ENCODE measurements around the gene DIP2C.
"Not testable (repeated sequence)": the region's sequence is repeated elsewhere in the genome, so short reads cannot be mapped to it uniquely, and the experiment has no call there.

The DIP2C gene

GRCh38 chr10:662686-663465, 26.6 kb downstream of the DIP2C start:
- H3K27me3 Mint-ChIP-seq, result peaks cover 28% of the 10 kb centered on the region
- DNase-seq, result no peak
- H3K4me3 Mint-ChIP-seq, result no peak overlapping the region

DNA sequence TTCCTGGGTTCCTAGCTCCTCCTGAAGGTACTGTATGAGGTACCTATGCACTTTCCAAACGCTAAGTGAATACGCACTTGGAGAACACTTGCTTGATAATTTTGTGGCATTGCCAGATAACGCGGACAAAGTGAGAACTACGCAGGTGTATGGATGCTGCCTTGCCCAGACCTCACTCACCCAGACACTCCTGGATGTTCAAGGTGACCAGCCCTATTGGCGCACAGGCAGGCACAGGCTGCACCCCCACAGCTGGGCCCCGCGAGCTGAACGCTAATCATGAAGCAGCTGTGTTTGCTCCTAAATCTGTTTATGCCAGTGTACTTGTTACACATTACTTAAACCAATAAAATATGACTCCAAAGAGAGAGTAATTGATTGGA, 27.3 kb downstream of the DIP2C start:
- H3K27me3 Mint-ChIP-seq, result peaks cover 28% of the 10 kb centered on the region
- no peaks in the 10 kb centered on the region for H3K9me3 Mint-ChIP-seq
- H3K4me3 Mint-ChIP-seq, result no peak overlapping the region
- H3K4me1 Mint-ChIP-seq (ENCODE audit: low read depth), result peaks cover 8% of the 10 kb centered on the region
- no peak for DNase-seq
- no peaks in the 10 kb centered on the region for H3K36me3 Mint-ChIP-seq (ENCODE audit: low read depth)
- H3K27ac Mint-ChIP-seq, result no peak overlapping the region

More at GRCh38 chr10:662686-663465, 26.6 kb downstream of the DIP2C start:
- no peak overlapping the region for H3K27ac Mint-ChIP-seq
- peaks cover 8% of the 10 kb centered on the region for H3K4me1 Mint-ChIP-seq (ENCODE audit: low read depth)
- H3K36me3 Mint-ChIP-seq (ENCODE audit: low read depth), result no peaks in the 10 kb centered on the region
- H3K9me3 Mint-ChIP-seq, result no peaks in the 10 kb centered on the region

DNA sequence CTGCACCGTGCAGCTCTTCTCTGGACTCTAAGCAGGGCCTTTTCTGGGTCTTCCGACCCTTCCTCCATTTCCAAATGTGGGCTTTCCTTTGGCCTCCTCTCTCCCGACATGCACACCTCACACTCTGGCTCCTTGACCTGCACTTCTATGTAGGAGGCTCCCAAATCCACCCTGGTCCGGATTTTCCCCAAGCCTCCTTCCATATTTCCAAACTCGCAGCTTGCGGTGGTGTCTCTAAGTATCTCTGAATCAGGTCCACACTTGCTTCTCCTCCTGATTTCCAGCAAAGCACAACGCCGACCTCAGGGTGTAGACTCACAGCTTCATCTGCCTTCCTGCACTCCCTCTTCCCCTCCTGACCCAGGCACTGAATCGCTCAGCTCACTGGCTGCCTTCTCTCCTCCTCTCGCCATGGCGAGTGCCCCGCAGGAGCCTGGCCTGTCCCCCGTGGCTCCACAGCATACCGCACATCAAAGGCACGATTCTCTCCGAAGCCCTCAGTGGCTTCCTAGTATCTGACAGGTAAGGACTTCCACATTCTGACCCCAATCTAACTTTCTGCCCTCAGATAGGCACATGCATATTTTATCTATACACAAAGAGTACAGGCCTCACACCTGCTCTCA, 27.8 kb downstream of the DIP2C start:
- DNase-seq, result peak; percentile 3
- H3K27ac Mint-ChIP-seq, result no peak overlapping the region
- no peaks in the 10 kb centered on the region for H3K36me3 Mint-ChIP-seq (ENCODE audit: low read depth)
- H3K4me3 Mint-ChIP-seq, result no peak overlapping the region
- H3K27me3 Mint-ChIP-seq, result peaks cover 28% of the 10 kb centered on the region
- H3K4me1 Mint-ChIP-seq (ENCODE audit: low read depth), result peaks cover 8% of the 10 kb centered on the region
- no peaks in the 10 kb centered on the region for H3K9me3 Mint-ChIP-seq

DNA sequence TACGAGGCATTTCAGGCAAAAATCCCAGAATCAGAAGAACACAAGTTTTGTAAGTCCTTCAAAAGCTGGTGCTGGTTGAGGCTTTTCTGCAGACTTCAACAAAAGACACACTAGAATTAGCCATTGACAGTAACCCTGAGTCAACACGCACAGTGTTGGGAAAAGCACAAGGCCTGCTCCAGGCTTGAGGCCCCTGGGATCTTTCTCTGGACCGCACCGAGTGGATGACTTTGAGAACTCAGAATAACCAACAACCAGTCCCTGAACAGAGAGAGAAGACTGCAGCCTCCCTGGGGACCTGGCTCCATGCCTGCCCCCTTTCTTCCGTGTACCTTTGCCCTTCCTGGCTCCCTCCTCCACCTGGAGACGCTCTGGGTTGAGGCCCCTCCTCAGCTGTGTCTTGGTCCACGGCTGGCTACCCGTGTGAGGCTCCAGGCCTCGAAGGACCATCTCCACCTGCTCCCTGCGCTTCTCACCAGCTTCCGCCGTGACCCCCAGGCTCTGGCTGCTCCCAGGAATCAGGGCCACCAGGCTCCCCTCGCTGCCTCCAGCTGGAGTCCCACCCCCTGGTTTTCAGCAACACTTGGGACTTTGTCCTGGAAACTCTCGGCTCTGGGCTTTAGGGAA, 28.4 kb downstream of the DIP2C start:
- H3K36me3 Mint-ChIP-seq (ENCODE audit: low read depth), result no peaks in the 10 kb centered on the region
- peaks cover 28% of the 10 kb centered on the region for H3K27me3 Mint-ChIP-seq
- no peak overlapping the region for H3K4me3 Mint-ChIP-seq
- H3K4me1 Mint-ChIP-seq (ENCODE audit: low read depth), result peaks cover 8% of the 10 kb centered on the region
- H3K27ac Mint-ChIP-seq, result no peak overlapping the region
- DNase-seq, result peak; percentile 14
- no peaks in the 10 kb centered on the region for H3K9me3 Mint-ChIP-seq

DNA sequence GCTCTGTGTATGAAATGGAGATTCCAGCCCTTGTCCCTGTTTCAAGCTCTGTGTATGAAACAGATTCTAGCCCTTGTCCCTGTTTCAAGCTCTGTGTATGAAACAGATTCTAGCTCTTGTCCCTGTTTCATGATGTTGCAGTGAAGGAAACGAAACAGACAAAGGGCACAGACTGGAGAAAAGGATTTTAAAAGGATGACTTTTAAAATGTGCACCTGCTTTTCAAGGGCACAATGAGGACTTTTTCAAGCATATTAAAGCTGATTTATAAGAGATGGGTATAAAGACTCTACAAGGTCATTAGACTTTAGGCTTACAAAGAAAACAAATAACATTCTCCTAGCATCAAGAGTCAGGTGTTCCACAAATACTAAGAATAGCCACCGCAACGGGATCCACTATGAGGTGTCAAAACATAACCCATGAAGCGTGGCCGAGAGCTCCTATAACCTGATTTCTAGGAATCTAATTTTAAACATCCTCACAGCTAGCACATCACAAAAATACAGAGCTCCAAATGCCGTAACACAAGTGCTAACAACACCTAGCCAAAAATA, 29.0 kb downstream of the DIP2C start:
- Mint-ChIP-seq H3K9me3 (no peaks in the 10 kb centered on the region), H3K27me3 (peaks cover 28% of the 10 kb centered on the region), H3K4me3 (no peak overlapping the region), H3K36me3 (ENCODE audit: low read depth) (no peaks in the 10 kb centered on the region), H3K4me1 (ENCODE audit: low read depth) (peaks cover 8% of the 10 kb centered on the region), H3K27ac (no peak overlapping the region)
- DNase-seq, result no peak

GRCh38 chr10:659688-660141, 29.8 kb downstream of the DIP2C start:
- Mint-ChIP-seq H3K4me1 (ENCODE audit: low read depth) (peaks cover 8% of the 10 kb centered on the region), H3K9me3 (no peaks in the 10 kb centered on the region), H3K27ac (no peak overlapping the region), H3K27me3 (peaks cover 28% of the 10 kb centered on the region), H3K36me3 (ENCODE audit: low read depth) (no peaks in the 10 kb centered on the region), H3K4me3 (no peak overlapping the region)
- DNase-seq, result no peak

DNA sequence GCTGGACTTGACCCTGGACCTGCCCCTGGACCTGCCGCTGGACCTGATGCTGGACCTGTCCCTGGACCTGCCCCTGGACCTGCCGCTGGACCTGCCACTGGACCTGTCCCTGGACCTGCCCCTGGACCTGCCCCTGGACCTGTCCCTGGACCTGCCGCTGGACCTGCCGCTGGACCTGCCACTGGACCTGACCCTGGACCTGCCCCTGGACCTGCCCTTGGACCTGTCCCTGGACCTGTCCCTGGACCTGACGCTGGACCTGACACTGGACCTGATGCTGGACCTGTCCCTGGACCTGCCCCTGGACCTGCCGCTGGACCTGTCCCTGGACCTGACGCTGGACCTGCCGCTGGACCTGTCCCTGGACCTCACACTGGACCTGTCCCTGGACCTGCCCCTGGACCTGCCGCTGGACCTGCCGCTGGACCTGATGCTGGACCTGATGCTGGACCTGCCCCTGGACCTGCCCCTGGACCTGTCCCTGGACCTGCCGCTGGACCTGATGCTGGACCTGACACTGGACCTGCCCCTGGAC, 31.6 kb downstream of the DIP2C start:
- H3K9me3 Mint-ChIP-seq; H3K4me1 Mint-ChIP-seq (ENCODE audit: low read depth); H3K4me3 Mint-ChIP-seq: not testable (repeated sequence)

GRCh38 chr10:656883-657282, 32.6 kb downstream of the DIP2C start:
- Mint-ChIP-seq H3K27me3 (peaks cover 24% of the 10 kb centered on the region), H3K4me1 (ENCODE audit: low read depth) (peaks cover 8% of the 10 kb centered on the region), H3K9me3 (no peaks in the 10 kb centered on the region), H3K36me3 (ENCODE audit: low read depth) (no peaks in the 10 kb centered on the region), H3K27ac (no peak overlapping the region), H3K4me3 (no peak overlapping the region)
- DNase-seq, result no peak

More for the DNA sequence above, 31.6 kb downstream of the DIP2C start:
- not testable (repeated sequence) for H3K27ac Mint-ChIP-seq; H3K36me3 Mint-ChIP-seq (ENCODE audit: low read depth)
- peak; percentile 26 for DNase-seq
- H3K27me3 Mint-ChIP-seq, result peaks cover 23% of the 10 kb centered on the region

DNA sequence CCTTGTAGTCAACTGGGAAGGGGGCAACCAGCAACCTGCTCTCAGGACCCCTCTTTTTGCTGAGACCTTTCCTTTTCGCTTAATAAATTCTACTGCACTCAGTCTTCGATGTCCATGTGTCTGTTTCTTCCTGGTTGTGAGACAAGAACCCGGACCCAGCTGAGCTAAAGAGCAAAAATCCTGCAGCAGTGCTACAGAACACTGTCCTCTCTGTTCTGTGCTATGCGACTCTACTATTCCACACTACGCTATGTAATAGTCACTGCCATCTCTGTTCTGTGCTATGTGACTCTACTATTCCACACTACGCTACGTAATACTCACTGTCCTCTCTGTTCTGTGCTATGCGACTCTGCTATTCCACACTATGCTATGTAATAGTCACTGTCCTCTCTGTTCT, 34.3 kb downstream of the DIP2C start:
- Mint-ChIP-seq H3K9me3 (no peaks in the 10 kb centered on the region), H3K27ac (no peak overlapping the region), H3K4me1 (ENCODE audit: low read depth) (peaks cover 8% of the 10 kb centered on the region), H3K4me3 (no peak overlapping the region), H3K27me3 (peaks cover 16% of the 10 kb centered on the region), H3K36me3 (ENCODE audit: low read depth) (no peaks in the 10 kb centered on the region)
- no peak for DNase-seq

GRCh38 chr10:654647-654996, 34.8 kb downstream of the DIP2C start:
- Mint-ChIP-seq H3K27me3 (peaks cover 14% of the 10 kb centered on the region), H3K4me1 (ENCODE audit: low read depth) (peaks cover 6% of the 10 kb centered on the region), H3K4me3 (no peak overlapping the region), H3K36me3 (ENCODE audit: low read depth) (no peaks in the 10 kb centered on the region), H3K27ac (no peak overlapping the region), H3K9me3 (no peaks in the 10 kb centered on the region)
- DNase-seq, result no peak

- Mint-ChIP-seq H3K27me3 (peaks cover 11% of the 10 kb centered on the region), H3K9me3 (no peaks in the 10 kb centered on the region), H3K27ac (no peak overlapping the region), H3K36me3 (ENCODE audit: low read depth) (no peaks in the 10 kb centered on the region), H3K4me3 (no peak overlapping the region), H3K4me1 (ENCODE audit: low read depth) (peaks cover 1% of the 10 kb centered on the region)
- DNase-seq, result no peak
Measured at GRCh38 chr10:653991-654646, 35.3 kb downstream of the DIP2C start.

DNA sequence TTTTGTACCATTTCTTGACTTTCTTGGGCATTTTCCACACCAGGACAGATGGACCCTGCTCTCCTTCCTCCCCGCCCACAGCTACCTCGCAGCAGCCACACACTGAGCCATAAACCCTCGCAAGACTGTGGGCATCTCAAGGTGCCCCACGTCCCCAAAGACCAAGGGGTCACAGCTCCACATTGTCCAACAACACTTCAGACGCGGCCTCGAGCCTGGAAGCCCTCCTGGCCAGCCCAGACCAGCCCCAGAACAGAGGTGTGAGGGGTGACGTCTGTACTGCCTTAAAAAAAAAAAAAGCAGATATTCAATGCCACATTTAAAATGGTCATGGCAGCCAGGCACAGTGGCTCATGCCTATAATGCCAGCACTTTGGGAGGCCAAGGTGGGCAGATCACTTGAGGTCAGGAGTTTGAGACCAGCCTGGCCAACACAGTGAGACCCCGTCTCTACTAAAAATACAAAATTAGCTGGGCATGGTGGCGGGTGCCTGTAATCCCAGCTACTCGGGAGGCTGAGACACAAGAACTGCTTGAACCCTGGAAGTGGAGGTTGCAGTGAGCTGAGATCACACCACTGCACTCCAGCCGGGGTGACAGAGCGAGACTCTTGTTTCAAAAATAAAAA, 36.5 kb downstream of the DIP2C start:
- not testable (repeated sequence) for H3K4me1 Mint-ChIP-seq (ENCODE audit: low read depth); H3K27me3 Mint-ChIP-seq; H3K9me3 Mint-ChIP-seq; DNase-seq; H3K27ac Mint-ChIP-seq; H3K4me3 Mint-ChIP-seq; H3K36me3 Mint-ChIP-seq (ENCODE audit: low read depth)

DNA sequence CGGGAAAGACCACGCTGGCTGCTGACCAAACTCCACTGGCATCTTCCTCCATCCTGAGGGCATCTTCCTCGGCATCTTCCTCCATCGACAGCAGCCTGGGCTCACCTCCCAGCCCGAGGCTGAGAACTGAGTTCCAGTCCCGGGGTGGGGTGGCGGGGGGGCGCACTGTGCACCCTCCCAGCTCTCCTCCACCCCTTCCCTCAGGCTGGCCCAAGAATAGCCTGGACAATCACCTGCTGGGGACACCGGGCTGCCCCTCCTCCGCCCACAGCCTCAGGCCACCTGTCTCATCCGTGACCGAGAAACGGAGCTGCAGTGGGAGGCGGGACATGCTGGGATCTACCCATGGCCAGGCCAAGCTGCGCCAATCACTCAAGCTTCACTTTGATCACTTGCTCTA, 37.2 kb downstream of the DIP2C start:
- DNase-seq, result no peak
- Mint-ChIP-seq H3K27ac (no peak overlapping the region), H3K36me3 (ENCODE audit: low read depth) (no peaks in the 10 kb centered on the region), H3K27me3 (peaks cover 7% of the 10 kb centered on the region), H3K9me3 (no peaks in the 10 kb centered on the region), H3K4me1 (ENCODE audit: low read depth) (no peaks in the 10 kb centered on the region), H3K4me3 (no peak overlapping the region)

DNA sequence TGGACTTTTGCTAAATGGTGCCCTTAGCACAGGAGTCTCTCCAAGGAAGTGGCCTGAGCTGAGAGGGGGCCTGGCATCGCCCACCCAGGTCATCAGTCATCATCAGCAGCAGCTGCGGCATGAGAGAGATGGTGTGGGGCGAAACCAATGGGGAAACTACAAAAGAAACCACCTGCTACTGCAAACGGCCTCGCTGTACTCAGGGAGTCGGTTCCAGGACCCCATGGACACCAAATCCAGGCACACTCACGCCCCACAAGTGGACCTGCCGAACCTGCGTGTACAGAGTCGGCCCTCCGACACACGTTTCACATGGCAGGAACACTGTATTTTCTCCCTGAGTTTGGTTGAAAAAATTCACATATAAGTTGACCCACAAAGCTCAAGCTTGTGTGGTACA, 37.8 kb downstream of the DIP2C start:
- no peak for DNase-seq

More for the DNA sequence above, 37.8 kb downstream of the DIP2C start:
- Mint-ChIP-seq H3K9me3 (no peaks in the 10 kb centered on the region), H3K36me3 (ENCODE audit: low read depth) (no peaks in the 10 kb centered on the region), H3K4me3 (no peak overlapping the region), H3K4me1 (ENCODE audit: low read depth) (no peaks in the 10 kb centered on the region), H3K27ac (no peak overlapping the region), H3K27me3 (peaks cover 7% of the 10 kb centered on the region)

All from activated T-cell treated with anti-CD3 and anti-CD28 coated beads, Interleukin-2, amount 50 U/mL, for 24 hours (primary cell).